Ovary (tissue), 9 donors: Measurements from ENCODE around the gene TMEM219. TPM values are rescaled to one million over a fixed set of nuclear protein-coding genes. Genes with fewer than 3 reads are reported as not detected.

ENCODE experiments used
- DNase-seq, 5 donors: peaks; one replicate each; pipeline ENCODE4 v3.0.0-alpha.2; 2019 to 2020
- H3K27ac ChIP-seq, 2 donors: fragments of 200-600 bp; one replicate each; pipeline versions ENCODE4 v1.5.1 to v1.8.0; 2019 to 2022
- H3K27me3 ChIP-seq: fragments of 200-600 bp; one replicate; pipeline ENCODE4 v1.8.0; 2022
- H3K36me3 ChIP-seq: fragments of 200-600 bp; sonication (generic); one replicate; pipeline ENCODE4 v1.5.1; 2019
- H3K4me1 ChIP-seq: one replicate; pipeline ENCODE4 v1.8.1; 2013; ENCODE audit warnings: mild to moderate bottlenecking, moderate library complexity; ENCODE audit not compliant: insufficient read depth
- H3K4me3 ChIP-seq: fragments of 200-600 bp; sonication (generic); one replicate; pipeline ENCODE4 v1.5.1; 2017
- H3K9me3 ChIP-seq, 2 donors: fragments of 200-600 bp in 1 of 2; sonication (generic) in 1 of 2; one replicate each; pipeline versions ENCODE4 v1.5.1 to v1.8.1; 2013 to 2019; ENCODE audit warnings: mild to moderate bottlenecking in 1 of 2, moderate library complexity in 1 of 2
- CTCF ChIP-seq, 3 donors: fragments of 450-650 bp in 2 of 3; fragments of 200-600 bp in 1 of 3; IDR thresholded peaks; one replicate each; pipeline versions ENCODE4 v1.5.1 to v1.8.0; 2016 to 2022; ENCODE audit warnings: antibody characterized with exemption in 3 of 3, mild to moderate bottlenecking in 1 of 3
- EP300 ChIP-seq: sonication (generic); formaldehyde crosslinking; IDR thresholded peaks from one replicate; pipeline ENCODE4 v1.6.1; 2017; ENCODE audit warnings: antibody characterized with exemption
- POLR2A ChIP-seq: fragments of 450-650 bp; IDR thresholded peaks from one replicate; pipeline ENCODE4 v1.6.1; 2017; ENCODE audit warnings: antibody characterized with exemption, mild to moderate bottlenecking, moderate library complexity
- WGBS, 3 donors: extraction: QIAGEN DNeasy Blood & Tissue Kit in 1 of 3; methylation state at CpG; one replicate each; pipeline versions ENCODE4 v1.1.5 to v1.1.7; 2013 to 2017; 5-methylcytosine and 5-hydroxymethylcytosine counted together
- intact Hi-C, 4 donors: fragments of 100-400 bp; cut with DNase I; formaldehyde crosslinking; loops; one replicate each; pipeline versions ENCODE4 v1.11.0 to v1.15.1; 2022 to 2023
- polyA plus RNA-seq, 2 donors: library from polyadenylated mRNA; stranded (reverse); fragments of 200-250 nt in 1 of 2; fragments of 350-450 nt in 1 of 2; fragmentation: Illumina TruSeq in 1 of 2; extraction: RNeasy Lipid Tissue Mini Kit (QIAGEN cat#74804) in 1 of 2; gene quantifications; one replicate each; pipeline ENCODE4 v1.2.3, GENCODE V29; 2013 to 2014
- total RNA-seq, 7 donors: library from RNA; depleted of rRNA in 2 of 7; stranded (reverse); fragments of >200 nt in 2 of 7; fragmentation: NEBNext Ultra II Directional in 3 of 7; extraction: Animal tissue kit (Norgen Biotek cat#: 25700) in 3 of 7; gene quantifications; one replicate each; pipeline versions ENCODE4 v1.1.0 to v1.2.4, GENCODE V29; 2016 to 2023
- donor health status: DM: no; HTN: no; CAD: no; lungs with moderate emphysema.
- donor health status: DM: no; HTN: no; CAD: no.
- donor health status: Bipolar disorder and iron deficiency.
- donor health status: DM: yes; HTN: yes; CAD: no.
- donor health status: DM: no; HTN: no; CAD: no.
- donor health status: DM: yes; HTN: yes; CAD: no.

The TMEM219 gene
- total and polyA plus RNA-seq, 9 donors, result 81.3 to 143 (median 87.4) TPM

- 9 to 14% (median 10%) methylated on average over 6 of the region's 6 CpGs for WGBS, 3 donors
- peak overlapping the region; percentile 4 for H3K4me3 ChIP-seq
- intact Hi-C loops, result no loop called here
- no peak overlapping the region for H3K27ac ChIP-seq
- peaks cover 13% of the 10 kb centered on the region for H3K4me1 ChIP-seq
- H3K27me3 ChIP-seq, result no peaks in the 10 kb centered on the region
- DNase-seq, result peak in 2 of 5 donors; percentile 12 to 23
- no peaks in the 10 kb centered on the region for H3K36me3 ChIP-seq
- no peak for TF ChIP-seq POLR2A
- TF ChIP-seq EP300, result no peak
- TF ChIP-seq CTCF (IDR thresholded peaks at IDR 0.05), result no peak
- no peaks in the 10 kb centered on the region for H3K9me3 ChIP-seq
Observed at GRCh38 chr16:29975811-29976511, 14.1 kb downstream of the TMEM219 start.

GRCh38 chr16:29977063-29977825, 15.4 kb downstream of the TMEM219 start:
- H3K4me1 ChIP-seq, result peaks cover 13% of the 10 kb centered on the region
- no peak overlapping the region for H3K4me3 ChIP-seq
- H3K9me3 ChIP-seq, result no peaks in the 10 kb centered on the region
- no peak overlapping the region for H3K27ac ChIP-seq
- H3K36me3 ChIP-seq, result no peaks in the 10 kb centered on the region
- 59 to 65% (median 64%) methylated on average over 9 of the region's 9 CpGs for WGBS, 3 donors
- DNase-seq, result peak in 2 of 5 donors; percentile 10 to 31
- intact Hi-C loops, result no loop called here
- TF ChIP-seq CTCF (IDR thresholded peaks at IDR 0.05), result no peak
- no peak for TF ChIP-seq EP300
- no peak for TF ChIP-seq POLR2A
- no peaks in the 10 kb centered on the region for H3K27me3 ChIP-seq

- no peaks in the 10 kb centered on the region for H3K36me3 ChIP-seq
- H3K4me3 ChIP-seq, result no peak overlapping the region
- DNase-seq, result peak in 2 of 5 donors; percentile 10 to 14
- no peaks in the 10 kb centered on the region for H3K27me3 ChIP-seq
- no peak overlapping the region for H3K27ac ChIP-seq
- intact Hi-C loops, result no loop called here
- peaks cover 13% of the 10 kb centered on the region for H3K4me1 ChIP-seq
- WGBS, 3 donors, result 88 to 90% (median 89%) methylated on average over 9 of the region's 9 CpGs
- TF ChIP-seq EP300 (no peak), POLR2A (no peak), CTCF (IDR thresholded peaks at IDR 0.05) (no peak)
- H3K9me3 ChIP-seq, result no peaks in the 10 kb centered on the region
Observed at GRCh38 chr16:29978081-29978480, 16.2 kb downstream of the TMEM219 start.

GRCh38 chr16:29978564-29979270, 16.8 kb downstream of the TMEM219 start:
- Histone ChIP-seq H3K4me3 (no peak overlapping the region), H3K27me3 (no peaks in the 10 kb centered on the region), H3K9me3 (no peaks in the 10 kb centered on the region), H3K27ac (no peak overlapping the region), H3K36me3 (no peaks in the 10 kb centered on the region), H3K4me1 (peaks cover 13% of the 10 kb centered on the region)
- no peak for TF ChIP-seq POLR2A
- TF ChIP-seq EP300, result no peak
- no peak for TF ChIP-seq CTCF (IDR thresholded peaks at IDR 0.05)
- peak in 2 of 5 donors; percentile 8 to 17 for DNase-seq
- WGBS, 3 donors, result 84 to 87% (median 86%) methylated on average over 9 of the region's 9 CpGs
- intact Hi-C loops, result no loop called here
